Esophagus mucosa (tissue), 1 donor: ENCODE results near the gene TUBB8. TPM values are rescaled to one million over a fixed set of nuclear protein-coding genes. Genes with fewer than 3 reads are reported as not detected.
"Not testable (repeated sequence)": the region's sequence is repeated elsewhere in the genome, so short reads cannot be mapped to it uniquely, and the experiment has no call there.

Experiments
- ATAC-seq: fragments of 200-7000 bp; cut with Tn5 transposase; one replicate; pipeline ENCODE4 v1.9.1; 2020
- total RNA-seq: library from RNA; stranded (reverse); gene quantifications from one replicate; pipeline ENCODE4 v1.2.4, GENCODE V29; 2023
- donor health status: DM: yes; HTN: yes; CAD: no.

The TUBB8 gene
- total RNA-seq, result not detected

GRCh38 chr10:48996-49395 is at the start of gene TUBB8:
TUBB8 (minus strand) TSS chr10:49296; CDS start chr10:49238, 58 bp downstream.
- ATAC-seq, result no peak

- ATAC-seq, result no peak
These were observed 47.4 kb upstream of the TUBB8 start for GRCh38 chr10:96466-96865.

GRCh38 chr10:95356-96115 is 46.4 kb upstream of the TUBB8 start:
- no peak for ATAC-seq

GRCh38 chr10:94613-95012 is 45.5 kb upstream of the TUBB8 start:
- no peak for ATAC-seq

GRCh38 chr10:92846-93245 is 43.8 kb upstream of the TUBB8 start:
- ATAC-seq, result peak; percentile 67

- ATAC-seq, result no peak
These were observed 43.1 kb upstream of the TUBB8 start for GRCh38 chr10:92153-92552.

- ATAC-seq, result no peak
These were observed 42.2 kb upstream of the TUBB8 start for GRCh38 chr10:91313-91712.

- ATAC-seq, result no peak
These were observed 41.1 kb upstream of the TUBB8 start for GRCh38 chr10:90161-90560.

- ATAC-seq, result no peak
These were observed 40.2 kb upstream of the TUBB8 start for GRCh38 chr10:89248-89647.

GRCh38 chr10:88253-88652 is 39.2 kb upstream of the TUBB8 start:
- ATAC-seq, result peak; percentile 36

GRCh38 chr10:87177-88080 is 38.3 kb upstream of the TUBB8 start:
- ATAC-seq, result no peak

GRCh38 chr10:86031-86430 is 36.9 kb upstream of the TUBB8 start:
- ATAC-seq, result no peak

GRCh38 chr10:85044-85443 is 35.9 kb upstream of the TUBB8 start:
- no peak for ATAC-seq

GRCh38 chr10:83930-84530 is 34.9 kb upstream of the TUBB8 start:
- ATAC-seq, result no peak

GRCh38 chr10:80477-81105 is 31.5 kb upstream of the TUBB8 start:
- no peak for ATAC-seq

- ATAC-seq, result no peak
These were observed 30.6 kb upstream of the TUBB8 start for GRCh38 chr10:79532-80215.

GRCh38 chr10:78556-78955 is 29.5 kb upstream of the TUBB8 start:
- ATAC-seq, result no peak

- not testable (repeated sequence) for ATAC-seq
These were observed 25.1 kb upstream of the TUBB8 start for GRCh38 chr10:74266-74621.

- not testable (repeated sequence) for ATAC-seq
These were observed 24.6 kb upstream of the TUBB8 start for GRCh38 chr10:73543-74265.

- ATAC-seq, result not testable (repeated sequence)
These were observed 19.1 kb upstream of the TUBB8 start for GRCh38 chr10:68156-68555.

GRCh38 chr10:49926-50325 is 830 bp upstream of the TUBB8 start:
- not testable (repeated sequence) for ATAC-seq

- not testable (repeated sequence) for ATAC-seq
These were observed 1.2 kb downstream of the TUBB8 start for GRCh38 chr10:47864-48263.
